ENCODE results near the gene DLGAP1.

DNA sequence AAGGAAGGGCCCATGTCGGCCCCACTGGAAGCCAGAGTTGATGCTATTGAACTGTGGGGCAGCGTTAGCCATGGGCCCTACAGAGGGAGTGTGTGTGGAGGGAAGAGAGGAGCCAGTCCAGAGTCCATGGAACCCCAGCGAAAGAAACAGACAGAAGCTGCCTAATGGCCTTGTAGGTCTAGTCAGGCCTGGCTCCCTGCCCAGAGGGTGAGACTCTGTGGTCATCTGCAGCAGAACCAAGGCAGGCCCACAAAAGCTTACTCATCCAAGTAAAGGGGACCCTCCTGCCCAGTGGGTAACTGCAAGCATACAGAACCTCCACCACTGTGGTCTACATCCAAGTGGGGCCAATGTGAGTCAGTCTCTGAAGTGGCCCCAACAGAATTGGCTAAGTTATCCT is 565.3 kb downstream of the DLGAP1 start:
- TF ChIP-seq, protein P1, sequence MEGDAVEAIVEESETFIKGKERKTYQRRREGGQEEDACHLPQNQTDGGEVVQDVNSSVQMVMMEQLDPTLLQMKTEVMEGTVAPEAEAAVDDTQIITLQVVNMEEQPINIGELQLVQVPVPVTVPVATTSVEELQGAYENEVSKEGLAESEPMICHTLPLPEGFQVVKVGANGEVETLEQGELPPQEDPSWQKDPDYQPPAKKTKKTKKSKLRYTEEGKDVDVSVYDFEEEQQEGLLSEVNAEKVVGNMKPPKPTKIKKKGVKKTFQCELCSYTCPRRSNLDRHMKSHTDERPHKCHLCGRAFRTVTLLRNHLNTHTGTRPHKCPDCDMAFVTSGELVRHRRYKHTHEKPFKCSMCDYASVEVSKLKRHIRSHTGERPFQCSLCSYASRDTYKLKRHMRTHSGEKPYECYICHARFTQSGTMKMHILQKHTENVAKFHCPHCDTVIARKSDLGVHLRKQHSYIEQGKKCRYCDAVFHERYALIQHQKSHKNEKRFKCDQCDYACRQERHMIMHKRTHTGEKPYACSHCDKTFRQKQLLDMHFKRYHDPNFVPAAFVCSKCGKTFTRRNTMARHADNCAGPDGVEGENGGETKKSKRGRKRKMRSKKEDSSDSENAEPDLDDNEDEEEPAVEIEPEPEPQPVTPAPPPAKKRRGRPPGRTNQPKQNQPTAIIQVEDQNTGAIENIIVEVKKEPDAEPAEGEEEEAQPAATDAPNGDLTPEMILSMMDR (IDR thresholded peaks at IDR 0.05) = no peak
- no peak for TF ChIP-seq ZFX (IDR thresholded peaks at IDR 0.05; ENCODE audit: borderline replicate concordance)
